Transverse colon (tissue), 4 donors: ENCODE results near the gene TNNT2. TPM values are rescaled to one million over a fixed set of nuclear protein-coding genes. Genes with fewer than 3 reads are reported as not detected.

ENCODE experiments used
- DNase-seq: peaks from one replicate; pipeline ENCODE4 v3.0.0-alpha.2; 2019
- H3K27ac ChIP-seq, 4 donors: fragments of 200-600 bp; sonication (generic); 2 replicates each; pipeline ENCODE4 v1.5.1; 2016 to 2018; ENCODE audit warnings: inconsistent platforms in 4 of 4
- H3K27me3 ChIP-seq: fragments of 200-600 bp; sonication (generic); 2 replicates; pipeline ENCODE4 v1.5.1; 2017; ENCODE audit warnings: inconsistent platforms
- H3K36me3 ChIP-seq, 4 donors: fragments of 200-600 bp; sonication (generic); 2 replicates each; pipeline ENCODE4 v1.5.1; 2017 to 2019; ENCODE audit warnings: inconsistent platforms in 4 of 4
- H3K4me1 ChIP-seq, 4 donors: fragments of 200-600 bp; sonication (generic); 2 replicates each; pipeline ENCODE4 v1.5.1; 2017 to 2020; ENCODE audit warnings: inconsistent platforms in 4 of 4
- H3K4me3 ChIP-seq, 4 donors: fragments of 200-600 bp; sonication (generic); 1 replicate in 1 of 4; 2 replicates in 3 of 4; pipeline versions ENCODE4 v1.5.1 to v1.6.1; 2017 to 2019; ENCODE audit warnings: inconsistent platforms in 4 of 4
- H3K9me3 ChIP-seq, 2 donors: fragments of 200-600 bp; sonication (generic); 2 replicates each; pipeline ENCODE4 v1.5.1; 2017 to 2019; ENCODE audit warnings: inconsistent platforms in 2 of 2
- CTCF ChIP-seq, 5 experiments: fragments of 200-600 bp in 3 of 5; fragments of 450-650 bp in 2 of 5; sonication (generic) in 3 of 5; IDR thresholded peaks; 1 replicate in 2 of 5; 2 replicates in 3 of 5; pipeline ENCODE4 v1.5.1; 2016 to 2017; ENCODE audit warnings: antibody characterized with exemption in 5 of 5, inconsistent platforms in 3 of 5, mild to moderate bottlenecking in 2 of 5, moderate library complexity in 1 of 5
- EP300 ChIP-seq: sonication (generic); formaldehyde crosslinking; IDR thresholded peaks from one replicate; pipeline ENCODE4 v1.6.1; 2017; ENCODE audit warnings: antibody characterized with exemption, low read depth
- POLR2A ChIP-seq: fragments of 450-650 bp; IDR thresholded peaks from one replicate; pipeline ENCODE4 v1.6.1; 2016; ENCODE audit warnings: antibody characterized with exemption, mild to moderate bottlenecking, moderate library complexity
- POLR2AphosphoS5 ChIP-seq, 3 donors: sonication (generic); formaldehyde crosslinking; IDR thresholded peaks; one replicate each; pipeline ENCODE4 v1.6.1; 2016; ENCODE audit warnings: antibody characterized with exemption in 3 of 3
- WGBS, 2 donors: methylation state at CpG; one replicate each; pipeline ENCODE4 v1.1.5; 2018; ENCODE audit warnings: low coverage in 1 of 2; 5-methylcytosine and 5-hydroxymethylcytosine counted together
- in situ Hi-C, 4 donors: fragments of 200-750 bp; cut with MboI; loops; one replicate each; pipeline versions ENCODE4 v1.15.0 to v1.15.1; 2017; ENCODE audit warnings: low sequenced_read_pairs in 3 of 4, low pct_ligation_motif_present in 1 of 4, low pct_unique_long_range_greater_than_20kb in 1 of 4
- intact Hi-C: fragments of 100-400 bp; cut with DNase I; formaldehyde crosslinking; loops from one replicate; pipeline ENCODE4 v1.15.1; 2023; ENCODE audit warnings: low total_unique reads
- total RNA-seq, 4 donors: library from RNA; depleted of rRNA; stranded (reverse); fragments of >200 nt; gene quantifications; one replicate each; pipeline ENCODE4 v1.1.0, GENCODE V29; 2016

TNNT2 gene
- total RNA-seq, 4 donors from 2014 or later, result 0.14 to 0.95 TPM; not detected in 2

GRCh38 chr1:201363467-201363866 is 14.0 kb downstream of the TNNT2 start:
- no peaks in the 10 kb centered on the region for H3K36me3 ChIP-seq
- TF ChIP-seq POLR2A, result no peak
- no peak for TF ChIP-seq CTCF (IDR thresholded peaks at IDR 0.05)
- no peak for TF ChIP-seq EP300
- no peak for TF ChIP-seq POLR2AphosphoS5 (IDR thresholded peaks at IDR 0.05)
- in situ Hi-C loops, result loop anchor here in 2 of 4 donors (25.0 kb wide), 1 partner anchor 101 kb away; no protein-coding TSS in a partner anchor
- no peaks in the 10 kb centered on the region for H3K4me1 ChIP-seq
- H3K9me3 ChIP-seq, result no peaks in the 10 kb centered on the region
- intact Hi-C loops, result loop anchor here (5.0 kb wide), 1 partner anchor 111 kb away; no protein-coding TSS in a partner anchor
- H3K27ac ChIP-seq, result no peak overlapping the region
- no peak overlapping the region for H3K4me3 ChIP-seq
- no peaks in the 10 kb centered on the region for H3K27me3 ChIP-seq
- no peak for DNase-seq
- WGBS, 2 donors, result 79 to 93% methylated on average over 7 to 8 of the region's 8 CpGs

- intact Hi-C loops (loop anchor here (5.0 kb wide), 1 partner anchor 111 kb away; no protein-coding TSS in a partner anchor), in situ Hi-C loops (loop anchor here in 2 of 4 donors (25.0 kb wide), 1 partner anchor 101 kb away; no protein-coding TSS in a partner anchor)
- H3K4me1 ChIP-seq, result no peaks in the 10 kb centered on the region
- TF ChIP-seq POLR2AphosphoS5 (IDR thresholded peaks at IDR 0.05) (no peak), CTCF (IDR thresholded peaks at IDR 0.05) (no peak), EP300 (no peak), POLR2A (no peak)
- H3K27ac ChIP-seq, result no peak overlapping the region
- no peak overlapping the region for H3K4me3 ChIP-seq
- WGBS, 2 donors, result 89% methylated on average over 3 of the region's 3 CpGs; no CpG with 5 or more reads in 1 of the 2 donors
- DNase-seq, result no peak
- no peaks in the 10 kb centered on the region for H3K9me3 ChIP-seq
- no peaks in the 10 kb centered on the region for H3K27me3 ChIP-seq
- H3K36me3 ChIP-seq, result no peaks in the 10 kb centered on the region
Measured at GRCh38 chr1:201362906-201363305, 14.6 kb downstream of the TNNT2 start.

- TF ChIP-seq CTCF (IDR thresholded peaks at IDR 0.05) (peak; percentile 62 to 88 (median 75)), POLR2AphosphoS5 (IDR thresholded peaks at IDR 0.05) (no peak)
- Histone ChIP-seq H3K36me3 (no peaks in the 10 kb centered on the region), H3K27me3 (no peaks in the 10 kb centered on the region), H3K4me3 (no peak overlapping the region), H3K9me3 (no peaks in the 10 kb centered on the region), H3K4me1 (no peaks in the 10 kb centered on the region), H3K27ac (no peak overlapping the region)
- in situ Hi-C loops, result loop anchor here in 2 of 4 donors (25.0 kb wide), 1 partner anchor 100 kb away; no protein-coding TSS in a partner anchor
- DNase-seq, result peak; percentile 27
- WGBS, 2 donors, result 41 to 85% methylated on average over 3 to 10 of the region's 10 CpGs
- intact Hi-C loops, result loop anchor here (5.0 kb wide), 1 partner anchor 110 kb away; no protein-coding TSS in a partner anchor
Measured at GRCh38 chr1:201361652-201362504, 15.6 kb downstream of the TNNT2 start.

- Histone ChIP-seq H3K27me3 (no peaks in the 10 kb centered on the region), H3K36me3 (no peaks in the 10 kb centered on the region), H3K4me1 (no peaks in the 10 kb centered on the region), H3K9me3 (no peaks in the 10 kb centered on the region), H3K27ac (no peak overlapping the region), H3K4me3 (no peak overlapping the region)
- intact Hi-C loops (loop anchor here (5.0 kb wide), 1 partner anchor 109 kb away; no protein-coding TSS in a partner anchor), in situ Hi-C loops (loop anchor here in 2 of 4 donors (25.0 kb wide), 1 partner anchor 99 kb away; no protein-coding TSS in a partner anchor)
- TF ChIP-seq EP300, result no peak
- TF ChIP-seq POLR2AphosphoS5 (IDR thresholded peaks at IDR 0.05), result no peak
- no peak for TF ChIP-seq CTCF (IDR thresholded peaks at IDR 0.05)
- no peak for TF ChIP-seq POLR2A
- no peak for DNase-seq
- 75% methylated on average over 15 of the region's 15 CpGs; no CpG with 5 or more reads in 1 of the 2 donors for WGBS, 2 donors
Measured at GRCh38 chr1:201360901-201361651, 16.4 kb downstream of the TNNT2 start.
